ENCODE data around the gene HDGFL3. TPM values are rescaled to one million over a fixed set of nuclear protein-coding genes. Genes with fewer than 3 reads are reported as not detected.
"Not testable (repeated sequence)": the region's sequence is repeated elsewhere in the genome, so short reads cannot be mapped to it uniquely, and the experiment has no call there.

HDGFL3 gene
- 53.1 and 55.3 TPM in 2 replicates for total RNA-seq (2014; rRNA removed)
- 37.2 TPM for polyA plus RNA-seq (2012)

GRCh38 chr15:83207660-83208366, at the start of gene HDGFL3:
HDGFL3 (minus strand) TSS chr15:83207823; CDS start chr15:83207414, 409 bp downstream.
- DNase-seq (ENCODE audit: low read depth), result peak; percentile 62

- DNase-seq (ENCODE audit: low read depth), result no peak
Observed at GRCh38 chr15:83250781-83251180, 43.2 kb upstream of the HDGFL3 start.

- DNase-seq (ENCODE audit: low read depth), result no peak
Observed at GRCh38 chr15:83249030-83249343, 41.4 kb upstream of the HDGFL3 start.

GRCh38 chr15:83248151-83249029, 40.8 kb upstream of the HDGFL3 start:
- peak; percentile 70 for DNase-seq (ENCODE audit: low read depth)

GRCh38 chr15:83243634-83244033, 36.0 kb upstream of the HDGFL3 start:
- DNase-seq (ENCODE audit: low read depth), result no peak

GRCh38 chr15:83230242-83230641, 22.6 kb upstream of the HDGFL3 start:
- DNase-seq (ENCODE audit: low read depth), result no peak

GRCh38 chr15:83225449-83225848, 17.8 kb upstream of the HDGFL3 start:
- no peak for DNase-seq (ENCODE audit: low read depth)

- DNase-seq (ENCODE audit: low read depth), result not testable (repeated sequence)
Observed at GRCh38 chr15:83221781-83222180, 14.2 kb upstream of the HDGFL3 start.

GRCh38 chr15:83219026-83219425, 11.4 kb upstream of the HDGFL3 start:
- peak; percentile 40 for DNase-seq (ENCODE audit: low read depth)

- no peak for DNase-seq (ENCODE audit: low read depth)
Observed at GRCh38 chr15:83215306-83215705, 7.7 kb upstream of the HDGFL3 start.

- DNase-seq (ENCODE audit: low read depth), result peak; percentile 35
Observed at GRCh38 chr15:83210619-83211018, 3.0 kb upstream of the HDGFL3 start.

GRCh38 chr15:83209333-83209732, 1.7 kb upstream of the HDGFL3 start:
- DNase-seq (ENCODE audit: low read depth), result no peak

GRCh38 chr15:83208367-83208661, 691 bp upstream of the HDGFL3 start:
- peak; percentile 34 for DNase-seq (ENCODE audit: low read depth)

GRCh38 chr15:83207009-83207659, 489 bp downstream of the HDGFL3 start:
- DNase-seq (ENCODE audit: low read depth), result peak; percentile 24

GRCh38 chr15:83206526-83207008, 1.1 kb downstream of the HDGFL3 start:
- DNase-seq (ENCODE audit: low read depth), result peak; percentile 32

- peak; percentile 44 for DNase-seq (ENCODE audit: low read depth)
Observed at GRCh38 chr15:83205725-83206324, 1.8 kb downstream of the HDGFL3 start.

GRCh38 chr15:83204697-83205096, 2.9 kb downstream of the HDGFL3 start:
- no peak for DNase-seq (ENCODE audit: low read depth)

GRCh38 chr15:83203543-83203942, 4.1 kb downstream of the HDGFL3 start:
- no peak for DNase-seq (ENCODE audit: low read depth)

- peak; percentile 30 for DNase-seq (ENCODE audit: low read depth)
Observed at GRCh38 chr15:83200589-83200988, 7.0 kb downstream of the HDGFL3 start.

GRCh38 chr15:83200162-83200561, 7.5 kb downstream of the HDGFL3 start:
- DNase-seq (ENCODE audit: low read depth), result peak; percentile 81

- DNase-seq (ENCODE audit: low read depth), result no peak
Observed at GRCh38 chr15:83199288-83199687, 8.3 kb downstream of the HDGFL3 start.

- no peak for DNase-seq (ENCODE audit: low read depth)
Observed at GRCh38 chr15:83198476-83198875, 9.1 kb downstream of the HDGFL3 start.
